ENCODE data around the gene LPA.
"Not testable (repeated sequence)": the region's sequence is repeated elsewhere in the genome, so short reads cannot be mapped to it uniquely, and the experiment has no call there.

- not testable (repeated sequence) for TF ChIP-seq CTCF, POLR2A (IDR thresholded peaks at IDR 0.05)
Observed at GRCh38 chr6:160685101-160685761, 21.2 kb upstream of the LPA start.
